ENCODE results near the gene PRMT1.
"Not testable (repeated sequence)": the region's sequence is repeated elsewhere in the genome, so short reads cannot be mapped to it uniquely, and the experiment has no call there.

PRMT1 gene

GRCh38 chr19:49677231-49677900 lies at the start of gene PRMT1:
TSS of gene PRMT1 (plus strand) at chr19:49677271. CDS start at chr19:49677281, 10 bp downstream.
- DNase-seq (ENCODE audit: low spot score) = no peak

- no peak for DNase-seq (ENCODE audit: low spot score)
These were observed 47.4 kb upstream of the PRMT1 start for GRCh38 chr19:49629659-49630058.

- DNase-seq (ENCODE audit: low spot score) = no peak
These were observed 46.0 kb upstream of the PRMT1 start for GRCh38 chr19:49631014-49631588.

- no peak for DNase-seq (ENCODE audit: low spot score)
These were observed 45.4 kb upstream of the PRMT1 start for GRCh38 chr19:49631610-49632192.

- no peak for DNase-seq (ENCODE audit: low spot score)
These were observed 44.5 kb upstream of the PRMT1 start for GRCh38 chr19:49632576-49632975.

- not testable (repeated sequence) for DNase-seq (ENCODE audit: low spot score)
These were observed 43.8 kb upstream of the PRMT1 start for GRCh38 chr19:49633273-49633672.

GRCh38 chr19:49635530-49636232 lies 41.4 kb upstream of the PRMT1 start:
- no peak for DNase-seq (ENCODE audit: low spot score)

- no peak for DNase-seq (ENCODE audit: low spot score)
These were observed 40.7 kb upstream of the PRMT1 start for GRCh38 chr19:49636233-49636932.

- no peak for DNase-seq (ENCODE audit: low spot score)
These were observed 39.0 kb upstream of the PRMT1 start for GRCh38 chr19:49637821-49638738.

GRCh38 chr19:49639401-49640112 lies 37.5 kb upstream of the PRMT1 start:
- DNase-seq (ENCODE audit: low spot score) = no peak

GRCh38 chr19:49640113-49640898 lies 36.8 kb upstream of the PRMT1 start, which contains the start of gene RRAS:
TSS of gene RRAS (minus strand) at chr19:49640143. CDS start at chr19:49640098, 45 bp downstream.
- peak; percentile 98 for DNase-seq (ENCODE audit: low spot score)

- peak; percentile 98 for DNase-seq (ENCODE audit: low spot score)
These were observed 35.2 kb upstream of the PRMT1 start, which contains the start of gene SCAF1 for GRCh38 chr19:49641688-49642491. TSS of gene SCAF1 (plus strand) at chr19:49642209. CDS start at chr19:49645027, 2,818 bp downstream.

GRCh38 chr19:49642492-49643035 lies 34.5 kb upstream of the PRMT1 start:
- DNase-seq (ENCODE audit: low spot score) = no peak

- no peak for DNase-seq (ENCODE audit: low spot score)
These were observed 33.6 kb upstream of the PRMT1 start for GRCh38 chr19:49643466-49643865.

- DNase-seq (ENCODE audit: low spot score) = no peak
These were observed 31.5 kb upstream of the PRMT1 start for GRCh38 chr19:49645592-49645991.

GRCh38 chr19:49645995-49646394 lies 31.1 kb upstream of the PRMT1 start:
- DNase-seq (ENCODE audit: low spot score) = no peak

- DNase-seq (ENCODE audit: low spot score) = no peak
These were observed 30.5 kb upstream of the PRMT1 start for GRCh38 chr19:49646586-49646985.

All from HuH-7.5 (cell line).